Glomerular endothelial cell (primary cell): ENCODE measurements around the gene XIRP1. TPM values are rescaled to one million over a fixed set of nuclear protein-coding genes. Genes with fewer than 3 reads are reported as not detected.

ENCODE experiments used
- DNase-seq: peaks from one replicate; pipeline ENCODE4 v3.0.0-alpha.2; 2011; ENCODE audit warnings: low read depth, low spot score; ENCODE audit errors: extremely low read depth
- total RNA-seq: library from RNA; depleted of rRNA; stranded (reverse); fragments of >200 nt; gene quantifications from 2 replicates; pipeline ENCODE4 v1.2.3, GENCODE V29; 2015

Gene XIRP1
- total RNA-seq, 1 donor from 2014 or later = not detected

- no peak for DNase-seq
These were observed 46.3 kb downstream of the XIRP1 start for GRCh38 chr3:39146083-39146501.

GRCh38 chr3:39144748-39145380 lies 47.5 kb downstream of the XIRP1 start:
- no peak for DNase-seq

GRCh38 chr3:39144095-39144747 lies 48.2 kb downstream of the XIRP1 start:
- no peak for DNase-seq

GRCh38 chr3:39143051-39143885 lies 49.1 kb downstream of the XIRP1 start:
- DNase-seq = no peak

GRCh38 chr3:39142067-39142466 lies 50.3 kb downstream of the XIRP1 start:
- no peak for DNase-seq

- no peak for DNase-seq
These were observed 51.0 kb downstream of the XIRP1 start for GRCh38 chr3:39141171-39141995.

- no peak for DNase-seq
These were observed 51.9 kb downstream of the XIRP1 start for GRCh38 chr3:39140341-39140971.

- no peak for DNase-seq
These were observed 53.0 kb downstream of the XIRP1 start for GRCh38 chr3:39139442-39139841.

GRCh38 chr3:39138804-39139415 lies 53.5 kb downstream of the XIRP1 start:
- DNase-seq = no peak

GRCh38 chr3:39137991-39138803 lies 54.2 kb downstream of the XIRP1 start:
- no peak for DNase-seq

GRCh38 chr3:39137435-39137936 lies 54.9 kb downstream of the XIRP1 start:
- DNase-seq = no peak

GRCh38 chr3:39136533-39137434 lies 55.6 kb downstream of the XIRP1 start:
- DNase-seq = no peak

- no peak for DNase-seq
These were observed 57.1 kb downstream of the XIRP1 start for GRCh38 chr3:39135170-39135805.

- no peak for DNase-seq
These were observed 58.1 kb downstream of the XIRP1 start for GRCh38 chr3:39134305-39134704.

GRCh38 chr3:39133822-39134221 lies 58.6 kb downstream of the XIRP1 start:
- DNase-seq = no peak
